T-helper 2 cell (primary cell): ENCODE results near the gene RPL4.
"Not testable (repeated sequence)": the region's sequence is repeated elsewhere in the genome, so short reads cannot be mapped to it uniquely, and the experiment has no call there.

Source experiments
- DNase-seq, 5 experiments: peaks; one replicate each; pipeline versions ENCODE4 v3.0.0 to v3.0.0-alpha.2; 2012 to 2022

RPL4 gene

GRCh38 chr15:66489179-66489791 lies 15.4 kb downstream of the RPL4 start:
- DNase-seq: no peak

GRCh38 chr15:66488525-66488924 lies 16.1 kb downstream of the RPL4 start:
- no peak for DNase-seq

DNA sequence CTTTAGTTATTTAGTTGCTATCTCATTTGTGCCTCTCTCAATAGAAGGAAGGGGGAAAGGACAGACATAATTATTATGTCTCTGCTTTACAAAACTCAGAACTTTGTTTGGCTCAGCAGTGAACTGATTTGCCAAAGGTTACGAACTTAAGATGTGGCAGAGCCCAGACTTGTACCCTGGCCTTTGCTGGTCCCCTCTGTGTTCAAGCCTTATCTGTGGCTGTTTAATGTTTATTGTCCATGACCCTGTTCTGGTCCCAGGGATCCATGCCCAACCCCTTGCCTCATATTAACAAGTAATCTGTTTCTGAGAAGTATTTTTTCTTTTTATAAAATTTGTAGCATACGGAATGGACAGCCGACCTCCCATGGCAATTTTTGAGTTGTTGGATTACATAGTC lies 17.8 kb downstream of the RPL4 start:
- no peak for DNase-seq

DNA sequence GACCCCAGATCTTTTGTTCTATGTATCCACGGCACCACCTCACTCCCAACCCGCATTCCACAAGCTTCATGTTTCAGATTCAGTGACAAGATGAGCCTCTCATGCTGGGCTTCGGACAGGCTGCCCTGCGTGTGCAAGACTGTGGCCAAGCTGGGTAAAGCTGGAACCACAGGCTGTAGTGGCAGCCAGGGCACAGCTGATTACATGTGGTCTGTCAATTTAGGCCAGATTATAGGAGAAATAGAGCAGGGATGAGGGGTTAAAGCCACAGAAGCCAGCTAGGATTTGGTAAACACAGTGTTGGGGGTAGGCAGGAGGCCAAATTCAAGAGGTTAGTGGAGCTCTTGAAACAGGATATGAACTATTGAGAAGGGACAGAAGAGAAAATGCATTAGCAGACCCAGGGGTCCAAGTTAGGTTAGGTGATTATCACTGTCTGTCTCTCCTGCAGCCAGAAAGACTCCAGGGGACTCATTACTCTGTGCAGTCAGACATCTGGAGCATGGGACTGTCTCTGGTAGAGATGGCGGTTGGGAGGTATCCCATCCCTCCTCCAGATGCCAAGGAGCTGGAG lies 20.0 kb downstream of the RPL4 start:
- no peak for DNase-seq

DNA sequence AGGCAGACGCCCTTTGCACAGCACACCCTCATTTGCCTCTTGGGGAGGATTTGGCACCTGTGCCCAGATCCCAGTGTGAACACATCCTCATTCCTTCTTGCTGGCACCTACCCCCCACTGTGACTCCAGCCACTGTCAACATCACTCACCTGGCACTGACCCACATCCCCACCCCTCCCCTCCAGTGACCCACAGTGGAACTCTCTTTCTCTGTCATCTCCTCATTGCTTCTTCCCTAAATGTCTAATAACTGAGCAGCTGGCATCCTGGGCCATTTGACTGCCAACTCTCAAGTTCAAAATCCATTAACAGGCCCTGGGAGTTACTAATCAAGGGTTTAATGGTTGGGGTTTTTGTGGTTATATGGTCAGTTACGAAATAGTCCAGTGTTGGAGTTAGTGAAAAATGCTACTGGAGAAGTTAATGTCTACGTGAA lies 21.5 kb downstream of the RPL4 start:
- DNase-seq: no peak

DNA sequence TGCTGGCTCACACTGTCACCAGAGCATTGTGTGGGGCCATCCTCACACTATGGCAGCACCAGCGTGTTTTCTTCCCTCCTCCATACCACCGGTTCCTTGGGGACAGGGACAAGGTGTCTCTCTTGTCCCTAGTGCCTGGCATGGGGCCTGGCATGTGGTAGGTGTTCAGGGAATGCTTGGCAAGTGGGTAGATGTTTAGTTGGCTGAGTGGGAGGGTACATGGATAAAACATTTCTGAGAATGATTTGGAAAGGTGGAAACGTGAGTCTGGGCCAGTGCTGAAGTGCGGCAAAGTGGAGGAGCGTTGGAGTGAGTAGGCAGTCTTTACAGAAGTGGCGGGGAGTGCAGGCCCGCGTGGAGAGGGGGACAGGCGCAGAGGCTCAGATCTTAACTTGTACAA lies 22.1 kb downstream of the RPL4 start:
- no peak for DNase-seq

DNA sequence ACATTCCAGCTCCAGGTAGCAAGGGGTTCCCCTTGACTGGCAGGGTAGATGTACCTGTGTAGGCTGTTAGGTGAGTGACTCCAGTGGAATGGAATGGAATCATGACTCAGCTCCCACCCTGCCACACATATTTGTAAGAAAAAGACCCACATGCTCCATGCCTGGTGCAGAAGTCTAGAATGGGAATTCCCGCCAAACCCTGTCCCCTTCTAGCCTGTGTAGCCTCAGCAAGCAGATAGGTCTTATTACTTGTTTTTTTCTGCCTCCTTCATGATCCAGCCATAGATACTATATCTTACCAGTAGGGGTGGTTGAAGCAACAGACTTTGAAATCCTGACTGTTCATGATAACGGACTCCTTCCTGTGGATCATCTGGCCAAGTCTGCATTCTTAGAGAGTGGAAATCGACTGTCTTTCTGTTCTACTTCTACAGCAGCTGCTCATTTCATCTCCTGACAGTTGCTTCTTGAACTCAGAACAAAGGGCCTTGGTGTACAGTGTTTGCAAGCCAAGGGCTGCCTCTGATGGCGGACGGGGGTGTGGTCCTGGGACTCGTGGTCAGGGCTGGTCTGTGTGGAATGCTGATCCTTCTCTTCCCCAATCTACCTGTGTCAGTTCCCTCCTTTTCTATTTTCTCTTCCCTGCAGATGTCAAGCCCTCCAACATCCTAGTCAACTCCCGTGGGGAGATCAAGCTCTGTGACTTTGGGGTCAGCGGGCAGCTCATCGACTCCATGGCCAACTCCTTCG lies 23.4 kb downstream of the RPL4 start:
- no peak for DNase-seq

DNA sequence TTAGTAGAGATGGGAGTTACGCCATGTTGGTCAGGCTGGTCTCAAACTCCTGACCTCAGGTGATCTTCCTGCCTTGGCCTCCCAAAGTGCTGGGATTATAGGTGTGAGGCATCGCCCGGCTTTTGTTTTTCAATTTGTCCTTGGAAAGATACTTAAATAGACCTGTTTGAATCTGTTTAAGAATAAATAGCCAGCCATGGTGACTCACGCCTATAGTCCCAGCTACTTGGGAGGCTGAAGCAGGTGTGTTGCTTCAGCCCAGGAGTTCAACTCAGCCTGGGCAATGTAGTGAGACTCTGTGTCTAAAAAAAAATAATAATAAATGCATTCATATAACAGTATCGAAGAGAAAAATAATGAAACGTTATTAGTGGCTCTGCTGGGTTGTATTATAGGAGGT lies 24.4 kb downstream of the RPL4 start:
- no peak for DNase-seq

DNA sequence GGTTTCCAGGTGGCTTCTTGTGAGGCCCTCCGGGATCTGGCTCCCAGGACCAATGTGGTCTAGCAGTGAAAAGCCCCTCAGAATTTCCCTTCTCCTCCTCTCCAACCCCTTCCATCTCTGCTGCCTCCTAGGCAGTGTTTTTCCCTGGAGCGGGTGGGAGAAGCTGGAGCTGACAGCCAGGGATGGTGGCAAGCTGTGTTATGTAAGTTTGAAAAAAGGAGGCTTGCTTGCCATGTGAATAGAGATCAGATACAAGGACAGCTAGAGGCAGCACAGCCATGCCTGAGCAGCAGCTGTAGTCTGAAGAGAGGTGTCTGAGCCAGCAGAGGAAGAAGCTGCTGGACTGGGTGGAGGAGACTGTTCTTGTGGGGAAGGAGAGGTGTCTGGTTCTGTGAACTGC lies 27.6 kb downstream of the RPL4 start:
- no peak for DNase-seq

DNA sequence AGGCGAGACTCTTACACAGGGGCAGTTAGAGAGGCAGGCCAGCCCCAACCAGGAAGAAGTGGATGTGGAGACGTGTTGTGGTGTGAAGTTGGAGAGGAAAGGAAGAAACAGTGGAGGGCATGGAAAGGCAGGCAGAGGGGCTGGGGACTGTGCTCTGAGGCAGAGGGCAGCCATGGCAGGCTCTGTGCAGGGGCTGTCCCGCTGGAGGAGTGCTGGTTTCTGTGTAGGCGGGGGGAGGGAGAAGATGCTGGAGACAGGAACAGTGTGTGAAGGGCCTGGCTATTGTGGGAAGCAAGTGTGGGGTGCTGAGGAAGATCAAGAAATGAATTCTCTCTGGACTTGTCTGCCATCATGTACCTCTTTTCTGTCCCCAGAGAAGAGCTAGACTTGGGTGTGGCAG lies 28.1 kb downstream of the RPL4 start:
- no peak for DNase-seq

DNA sequence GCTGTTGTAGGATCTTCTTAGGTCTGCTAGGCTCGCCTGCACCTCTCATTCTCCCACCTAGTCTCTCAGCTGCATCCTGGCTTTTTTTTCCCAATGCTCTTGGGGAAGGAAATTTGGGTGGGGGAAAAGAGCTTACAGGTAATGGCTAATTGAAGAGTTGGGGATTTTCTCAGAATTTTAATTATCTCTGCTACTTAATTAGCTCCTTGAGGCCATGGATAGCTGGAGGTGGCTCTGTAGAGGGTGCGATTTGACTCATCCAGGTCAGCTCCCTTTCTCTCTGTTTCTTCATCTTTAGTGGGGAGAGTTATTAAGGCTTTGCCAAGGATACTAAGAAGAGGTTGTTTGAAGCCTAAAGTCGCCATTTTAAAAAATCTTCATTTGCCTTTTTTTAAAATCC lies 29.7 kb downstream of the RPL4 start:
- DNase-seq: no peak

- DNase-seq: no peak
Observed at GRCh38 chr15:66474135-66474534, 30.5 kb downstream of the RPL4 start.

DNA sequence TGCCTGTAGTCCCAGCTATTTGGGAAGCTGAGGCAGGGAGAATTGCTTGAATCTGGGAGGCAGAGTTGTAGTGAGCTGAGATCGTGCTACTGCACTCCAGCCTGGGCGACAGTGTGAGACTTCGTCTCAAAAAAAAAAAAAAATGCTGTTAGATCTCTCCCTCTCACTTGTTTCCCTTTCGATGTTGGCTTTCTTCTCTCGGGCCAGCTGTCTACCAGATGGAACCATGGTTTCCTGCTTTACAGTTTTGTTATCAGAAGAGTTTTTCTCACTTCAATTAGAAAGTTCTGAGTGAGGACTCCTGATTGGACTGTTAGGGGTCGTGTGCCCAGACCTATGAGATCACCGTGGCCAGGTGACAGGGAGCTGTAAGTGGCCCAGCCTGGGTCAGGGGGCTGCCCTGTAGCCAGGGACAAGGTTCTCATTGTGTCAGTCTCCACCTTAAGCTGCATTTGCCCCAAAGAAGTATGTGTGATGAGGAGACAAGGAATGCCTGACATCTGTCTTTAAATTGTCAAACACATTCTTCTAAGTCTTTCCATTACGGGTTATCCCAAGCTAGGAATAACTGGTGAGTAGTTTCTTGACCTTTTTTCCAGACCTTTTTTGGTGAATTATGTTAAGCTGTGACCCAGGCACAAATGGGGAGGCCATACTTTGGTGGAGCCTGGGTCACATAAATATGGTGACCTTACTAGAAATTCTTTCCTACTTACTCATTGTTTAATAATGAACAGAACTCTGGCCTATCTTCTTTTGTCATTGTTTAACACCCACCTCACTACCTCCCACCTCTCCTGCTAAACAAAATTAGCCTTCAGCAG lies 32.3 kb downstream of the RPL4 start:
- peak in 3 of 5 experiments; percentile 11 to 89 (median 68) for DNase-seq

DNA sequence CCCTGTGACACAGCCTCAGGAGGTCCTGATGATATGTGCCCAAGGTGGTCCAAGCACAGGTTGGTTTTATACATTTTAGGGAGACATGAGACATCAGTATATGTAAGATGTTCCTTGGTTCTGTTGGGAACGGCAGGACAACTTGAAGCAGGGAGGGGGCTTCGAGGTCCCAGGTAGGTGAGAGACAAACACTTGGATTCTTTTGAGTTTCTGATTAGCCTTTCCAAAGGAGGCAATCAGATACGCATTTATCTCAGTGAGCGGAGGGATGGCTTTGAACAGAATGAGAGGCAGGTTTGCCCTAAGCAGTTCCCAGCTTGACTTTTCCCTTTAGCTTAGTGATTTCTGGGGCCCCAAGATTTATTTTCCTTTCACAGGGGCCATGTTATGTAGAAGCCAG lies 33.8 kb downstream of the RPL4 start:
- not testable (repeated sequence) for DNase-seq

- DNase-seq: not testable (repeated sequence)
Observed at GRCh38 chr15:66467162-66468040, 37.3 kb downstream of the RPL4 start.

GRCh38 chr15:66465294-66465693 lies 39.4 kb downstream of the RPL4 start:
- not testable (repeated sequence) for DNase-seq

DNA sequence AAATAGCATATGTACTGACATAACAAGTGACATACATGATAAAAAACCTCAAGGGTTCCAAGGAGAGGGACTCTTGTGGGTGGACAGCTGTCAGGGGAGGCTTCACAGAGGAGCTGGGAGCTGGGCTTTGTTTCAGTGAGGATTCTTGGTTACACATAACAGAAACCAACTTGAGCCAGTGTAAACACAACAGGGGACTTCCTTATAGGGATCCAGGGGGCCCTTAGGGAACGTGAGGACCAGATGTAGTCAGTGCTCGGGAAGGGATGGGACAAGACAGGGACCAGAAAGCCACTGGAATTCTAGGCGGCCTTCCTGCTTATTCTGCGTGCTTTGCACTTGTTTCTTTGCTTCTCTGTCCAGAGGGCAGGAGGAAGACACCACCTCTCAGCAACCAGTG lies 42.0 kb downstream of the RPL4 start:
- no peak for DNase-seq

GRCh38 chr15:66461917-66462316 lies 42.7 kb downstream of the RPL4 start:
- DNase-seq: no peak

GRCh38 chr15:66461294-66461693 lies 43.4 kb downstream of the RPL4 start:
- not testable (repeated sequence) for DNase-seq

- DNase-seq: no peak
Observed at GRCh38 chr15:66459818-66460615, 44.6 kb downstream of the RPL4 start.

DNA sequence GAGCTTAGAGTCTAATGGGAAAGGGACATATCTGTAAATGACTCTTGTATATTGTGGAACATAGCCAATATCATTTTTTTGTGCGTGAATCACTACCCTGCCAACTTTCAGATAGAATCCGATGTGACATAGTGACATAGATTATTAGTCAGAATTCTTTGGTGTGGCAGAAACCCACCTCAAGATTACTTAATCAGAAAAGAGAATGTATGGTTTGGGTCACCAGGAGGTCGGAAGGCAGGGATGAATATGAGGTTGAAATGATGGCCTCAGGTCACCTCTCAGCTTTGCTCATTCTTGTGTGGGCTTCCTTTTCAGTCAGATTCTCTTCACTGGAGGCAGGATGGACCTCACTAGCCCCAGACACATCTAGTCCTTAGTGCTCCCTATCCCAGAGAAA lies 48.4 kb downstream of the RPL4 start:
- DNase-seq: peak in 1 of 5 experiments; percentile 10
